Activated T-helper 2 cell treated with anti-CD3 and anti-CD28 coated beads, Interferon-gamma antibody, Interleukin-2, Interleukin-4, amounts not matched to agents 10 μg/mL and 5 μg/mL and 100 μg/mL, durations not matched to agents 14 hours and 24 hours and 36 hours (primary cell): ENCODE data around the gene RPS14. TPM values are rescaled to one million over a fixed set of nuclear protein-coding genes. Genes with fewer than 3 reads are reported as not detected.

Experiments
- DNase-seq: peaks from one replicate; pipeline ENCODE4 v3.0.0; 2021; ENCODE audit warnings: low spot score
- H3K27ac Mint-ChIP-seq: one replicate; pipeline ENCODE4 v1.8.0; 2021; ENCODE audit warnings: mixed read lengths
- H3K27me3 Mint-ChIP-seq: one replicate; pipeline ENCODE4 v1.8.0; 2021; ENCODE audit warnings: low read depth, mixed read lengths
- H3K36me3 Mint-ChIP-seq: one replicate; pipeline ENCODE4 v1.8.0; 2021; ENCODE audit warnings: low read depth, mixed read lengths
- H3K4me1 Mint-ChIP-seq: one replicate; pipeline ENCODE4 v1.8.0; 2021; ENCODE audit warnings: low read depth, mixed read lengths
- H3K4me3 Mint-ChIP-seq: one replicate; pipeline ENCODE4 v1.8.0; 2021; ENCODE audit warnings: low read depth, mild to moderate bottlenecking, moderate library complexity, mixed read lengths
- H3K9me3 Mint-ChIP-seq: one replicate; pipeline ENCODE4 v1.8.0; 2021; ENCODE audit warnings: mixed read lengths
- intact Hi-C: fragments of 100-400 bp; cut with micrococcal nuclease; formaldehyde crosslinking; loops from one replicate; pipeline ENCODE4 v1.15.1; 2023
- total RNA-seq: library from RNA; stranded (reverse); gene quantifications from 2 replicates; pipeline ENCODE4 v1.2.3, GENCODE V29; 2022

RPS14 gene
- total RNA-seq, 1 donor from 2014 or later = 2,552 TPM

DNA sequence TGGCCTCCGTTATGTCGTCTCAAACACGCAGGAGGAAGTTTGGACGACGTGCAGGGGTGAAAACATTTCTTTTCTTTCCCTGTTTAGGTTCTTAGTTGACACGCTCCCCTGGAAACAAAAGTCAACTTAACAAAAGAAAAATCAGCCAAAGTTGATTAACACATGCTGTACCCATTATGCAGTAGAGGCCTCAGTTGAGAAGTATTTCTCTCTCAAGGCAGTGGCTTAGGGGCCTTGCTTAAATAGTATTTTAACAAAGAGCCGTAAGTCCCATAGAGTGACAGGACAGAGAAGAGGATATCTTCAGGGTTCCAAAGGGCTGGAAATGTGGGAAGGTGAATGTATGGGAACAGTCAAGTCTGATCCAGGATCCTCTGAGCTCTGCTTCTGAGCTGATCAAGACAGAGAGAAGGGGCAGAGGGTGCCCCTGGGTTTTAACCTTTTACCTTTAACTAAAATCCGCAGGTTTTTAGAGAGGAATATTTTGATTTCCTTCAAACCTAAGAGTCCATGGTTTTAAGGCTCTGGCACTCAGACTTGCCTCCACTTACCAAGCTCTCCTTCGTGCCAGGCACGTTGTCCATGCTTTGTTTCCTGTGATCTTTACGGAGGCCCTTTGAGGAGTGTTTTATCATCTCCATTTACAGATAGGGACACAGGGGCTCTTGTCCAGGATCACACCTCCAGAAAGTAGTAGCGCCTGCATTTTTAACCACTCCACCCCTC, 36.2 kb downstream of the RPS14 start:
- peak overlapping the region; percentile 88 for H3K4me3 Mint-ChIP-seq
- no peaks in the 10 kb centered on the region for H3K27me3 Mint-ChIP-seq
- H3K36me3 Mint-ChIP-seq = peaks cover 18% of the 10 kb centered on the region
- H3K27ac Mint-ChIP-seq = peak overlapping the region; percentile 94
- no peaks in the 10 kb centered on the region for H3K9me3 Mint-ChIP-seq
- peaks cover 27% of the 10 kb centered on the region for H3K4me1 Mint-ChIP-seq
- DNase-seq = no peak
- intact Hi-C loops = loop anchor here (2.0 kb wide), 1 partner anchor 413 kb away; the partner anchor contains the start of genes HMGXB3 and TIGD6

DNA sequence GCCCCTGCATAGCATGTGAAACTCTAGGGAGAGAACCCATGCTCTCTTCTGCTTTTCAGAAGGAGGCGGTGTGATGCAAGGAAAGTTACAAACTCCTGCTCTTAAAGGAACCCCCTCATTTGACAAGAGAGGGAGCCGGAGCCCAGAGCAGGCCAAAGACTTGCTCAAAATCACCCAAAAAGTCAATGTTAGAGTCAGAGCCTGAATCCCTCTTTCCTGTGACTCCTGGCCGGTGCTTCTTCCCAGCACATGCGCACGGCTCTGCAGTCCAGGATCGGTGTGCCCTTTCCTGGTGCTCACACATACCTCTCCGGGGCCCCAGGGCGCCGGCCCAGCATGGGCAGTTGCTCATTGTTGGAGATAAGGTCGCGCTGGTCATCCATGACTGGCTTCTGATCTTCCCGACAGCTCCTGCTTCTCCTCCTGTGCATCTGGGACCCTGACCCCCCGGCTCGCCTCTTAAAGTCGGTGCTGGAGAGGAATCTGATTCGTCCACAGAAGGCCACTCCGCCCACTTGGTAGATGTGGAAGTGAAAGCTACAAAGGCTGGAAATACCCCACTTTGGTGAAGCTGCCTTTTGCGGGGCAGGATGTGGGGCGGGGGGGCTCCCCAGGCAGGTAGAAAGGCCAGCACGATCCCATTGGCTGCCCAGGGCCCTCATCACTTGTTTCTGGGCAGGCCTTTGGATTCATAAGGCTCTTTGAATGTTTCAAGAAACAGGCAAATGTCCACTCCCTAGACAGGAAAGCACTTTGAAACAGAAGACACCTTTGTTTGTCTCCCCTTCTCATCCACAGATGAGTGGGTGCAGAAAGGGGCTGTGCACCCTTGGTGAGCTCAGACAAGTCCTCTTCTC, 37.0 kb downstream of the RPS14 start, which contains the start of gene CD74:
Gene CD74, minus strand, starts transcription at position 592 of the 857 bp plus-strand sequence. Its CDS starts 161 bp downstream, at position 431.
- peak within 1 kb of the TSS; percentile 88 for H3K4me3 Mint-ChIP-seq
- DNase-seq = peak; percentile 90
- peak within 1 kb of the TSS; percentile 94 for H3K27ac Mint-ChIP-seq
- intact Hi-C loops = loop anchor here (1.0 to 2.0 kb wide), 4 partner anchors 24 to 412 kb away; partner anchors contain the start of genes HMGXB3, RPS14, TCOF1 and TIGD6
- no peaks in the 10 kb centered on the region for H3K27me3 Mint-ChIP-seq
- H3K4me1 Mint-ChIP-seq = peaks cover 27% of the 10 kb centered on the region
- H3K9me3 Mint-ChIP-seq = no peaks in the 10 kb centered on the region
- H3K36me3 Mint-ChIP-seq = peaks cover 19% of the 10 kb centered on the region

DNA sequence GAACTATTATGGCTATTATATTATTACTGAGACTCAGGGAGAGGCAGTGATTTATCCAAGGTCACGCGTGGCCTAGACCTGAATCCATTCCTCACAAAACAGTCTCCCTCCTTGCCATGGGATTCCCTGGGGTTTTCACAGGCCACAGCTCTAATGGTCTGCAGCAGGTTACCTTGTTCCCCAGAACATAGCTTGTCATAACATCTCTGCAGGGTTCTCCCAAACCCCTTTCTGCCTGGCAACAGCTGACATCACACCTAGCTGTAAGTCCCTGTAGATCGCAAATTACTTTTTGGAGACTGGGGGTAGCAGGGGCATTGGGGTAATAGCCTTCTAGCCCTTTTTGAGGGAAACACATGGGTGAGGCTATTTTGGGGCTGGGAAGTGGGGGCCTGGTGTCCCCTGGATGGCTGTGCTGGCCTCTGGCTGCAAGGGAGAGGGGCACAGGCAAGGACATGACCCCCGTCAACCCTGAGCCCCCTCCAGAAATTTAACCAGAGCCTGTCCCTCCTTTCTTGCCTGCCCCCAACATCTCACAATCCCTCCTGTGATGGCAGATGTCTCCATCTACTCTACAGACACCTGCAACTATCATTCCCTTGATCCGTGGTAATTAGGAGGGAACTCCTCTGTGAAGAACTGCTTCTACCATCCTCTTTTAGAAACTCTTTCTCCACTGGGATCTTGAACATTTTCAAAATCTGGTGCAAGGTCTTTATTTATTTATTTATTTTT, 38.1 kb downstream of the RPS14 start:
- intact Hi-C loops = no loop called here
- H3K4me1 Mint-ChIP-seq = peaks cover 27% of the 10 kb centered on the region
- H3K36me3 Mint-ChIP-seq = peaks cover 25% of the 10 kb centered on the region
- H3K9me3 Mint-ChIP-seq = no peaks in the 10 kb centered on the region
- peak overlapping the region; percentile 94 for H3K27ac Mint-ChIP-seq
- peak overlapping the region; percentile 88 for H3K4me3 Mint-ChIP-seq
- peak; percentile 67 for DNase-seq
- H3K27me3 Mint-ChIP-seq = no peaks in the 10 kb centered on the region

DNA sequence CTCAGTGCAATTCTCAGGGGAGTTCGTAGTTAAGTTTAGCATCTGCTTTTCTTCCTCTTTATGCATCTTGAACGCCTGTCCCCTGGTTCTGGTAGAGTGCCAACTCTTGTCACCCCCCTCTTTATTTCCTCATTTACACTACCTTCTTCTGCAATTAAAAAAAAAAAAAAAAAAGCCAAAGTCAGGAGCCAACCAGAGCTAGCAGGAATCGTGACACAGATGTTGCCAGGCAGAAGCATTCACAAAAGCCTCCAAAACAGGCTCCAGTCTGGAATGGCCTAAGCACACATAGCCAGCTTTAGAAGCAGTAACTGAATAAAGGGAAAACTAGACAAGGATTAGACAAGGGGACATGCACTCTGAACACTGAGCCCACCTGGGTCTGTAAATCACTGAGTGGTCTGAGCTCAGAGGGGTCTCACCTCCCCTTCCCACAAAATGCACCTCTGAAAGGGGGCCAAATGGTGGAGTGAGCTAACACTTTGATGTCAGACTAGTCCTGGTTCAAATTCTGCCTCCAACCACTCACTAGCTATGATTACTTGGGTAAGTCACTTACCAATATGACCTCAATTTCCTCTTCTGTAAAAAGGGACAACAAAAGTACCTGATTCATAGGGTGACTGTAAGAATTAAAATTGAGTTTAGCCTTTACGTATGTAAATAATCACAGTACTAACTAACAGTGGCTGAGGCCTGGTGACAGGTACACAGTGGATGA, 38.9 kb downstream of the RPS14 start:
- DNase-seq = peak; percentile 35
- Mint-ChIP-seq H3K4me3 (peak overlapping the region; percentile 88), H3K27me3 (no peaks in the 10 kb centered on the region), H3K36me3 (peaks cover 30% of the 10 kb centered on the region), H3K9me3 (no peaks in the 10 kb centered on the region), H3K4me1 (peaks cover 27% of the 10 kb centered on the region), H3K27ac (peak overlapping the region; percentile 94)
- intact Hi-C loops = no loop called here

DNA sequence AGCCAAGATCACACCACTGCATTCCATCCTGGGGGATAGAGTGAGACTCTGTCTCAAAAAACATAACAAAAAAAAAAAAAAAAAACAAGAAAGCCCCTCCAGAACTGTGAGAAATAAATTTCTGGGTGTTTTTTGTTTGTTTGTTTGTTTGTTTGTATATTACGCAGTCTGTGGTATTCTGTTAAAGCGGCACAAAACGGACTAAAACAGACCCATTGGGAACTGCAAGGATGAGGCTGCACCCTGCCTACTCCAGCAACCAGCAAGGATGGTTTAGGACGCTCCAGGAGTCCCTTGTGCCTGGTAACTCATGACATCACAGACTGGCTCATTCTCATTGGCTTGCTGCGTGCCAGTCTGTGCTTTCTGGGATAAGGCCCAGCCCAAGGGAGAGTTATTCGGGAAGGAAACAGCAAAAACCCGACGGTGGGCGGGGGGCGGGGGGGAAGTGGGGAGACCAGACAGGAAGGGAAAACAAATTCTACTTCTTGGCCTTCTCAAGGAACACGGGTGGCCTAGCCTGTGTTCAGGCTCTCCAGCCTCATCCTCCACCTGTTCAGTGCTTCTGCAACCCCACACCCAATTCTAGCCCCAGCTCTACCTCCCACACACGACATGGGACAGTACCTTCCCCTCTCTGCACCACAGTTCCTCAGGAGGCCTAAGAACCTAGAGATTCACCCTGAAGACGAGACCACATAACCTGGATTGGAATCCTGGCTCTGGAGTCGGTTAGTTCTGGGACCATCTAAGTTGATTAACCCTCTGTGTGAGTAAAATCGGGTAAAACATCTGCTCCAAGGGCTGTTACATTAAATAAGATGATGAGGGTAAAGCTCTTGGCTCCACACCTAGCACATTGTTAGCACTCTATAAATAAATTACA, 39.7 kb downstream of the RPS14 start:
- Mint-ChIP-seq H3K36me3 (peaks cover 33% of the 10 kb centered on the region), H3K4me3 (peak overlapping the region; percentile 88), H3K4me1 (peaks cover 27% of the 10 kb centered on the region), H3K27me3 (no peaks in the 10 kb centered on the region), H3K27ac (peak overlapping the region; percentile 94), H3K9me3 (no peaks in the 10 kb centered on the region)
- intact Hi-C loops = no loop called here
- DNase-seq = peak; percentile 43

DNA sequence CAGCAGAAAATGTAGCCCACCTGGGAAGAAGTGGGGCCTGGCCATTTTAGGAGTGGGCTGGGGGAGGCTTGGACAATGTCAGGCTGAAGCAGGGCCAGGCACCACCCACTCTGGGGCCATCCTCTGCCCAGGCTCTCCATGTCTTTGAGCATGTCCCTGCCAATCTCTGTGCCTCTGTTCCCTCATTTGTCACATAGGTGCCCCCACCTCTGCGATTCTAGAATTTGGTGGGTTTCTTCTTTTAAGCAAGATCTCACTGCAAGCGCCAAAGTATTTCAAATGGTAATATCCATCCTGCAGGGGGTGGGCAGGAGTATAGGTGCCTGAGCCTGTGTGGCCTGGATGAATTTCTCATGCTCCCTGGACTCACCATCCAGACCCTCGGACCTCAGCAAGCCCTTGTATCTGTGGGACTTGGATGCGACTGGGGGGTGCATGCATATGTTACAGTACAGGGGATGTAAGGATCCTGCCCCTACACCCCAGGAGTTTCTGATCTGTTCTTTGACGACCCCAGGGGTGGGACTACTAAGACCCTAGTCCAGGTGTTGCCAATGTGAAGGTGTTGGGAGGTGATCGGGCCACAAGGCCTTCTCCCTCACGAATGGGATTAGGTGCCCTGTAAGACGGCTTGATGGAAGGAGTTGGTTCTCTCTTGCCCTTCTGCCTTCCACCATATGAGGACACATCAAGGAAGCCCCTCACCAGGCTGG, 41.2 kb downstream of the RPS14 start:
- DNase-seq = no peak
- H3K36me3 Mint-ChIP-seq = peaks cover 42% of the 10 kb centered on the region
- intact Hi-C loops = no loop called here
- no peaks in the 10 kb centered on the region for H3K27me3 Mint-ChIP-seq
- no peaks in the 10 kb centered on the region for H3K9me3 Mint-ChIP-seq
- peaks cover 24% of the 10 kb centered on the region for H3K4me1 Mint-ChIP-seq
- H3K4me3 Mint-ChIP-seq = no peak overlapping the region
- no peak overlapping the region for H3K27ac Mint-ChIP-seq

DNA sequence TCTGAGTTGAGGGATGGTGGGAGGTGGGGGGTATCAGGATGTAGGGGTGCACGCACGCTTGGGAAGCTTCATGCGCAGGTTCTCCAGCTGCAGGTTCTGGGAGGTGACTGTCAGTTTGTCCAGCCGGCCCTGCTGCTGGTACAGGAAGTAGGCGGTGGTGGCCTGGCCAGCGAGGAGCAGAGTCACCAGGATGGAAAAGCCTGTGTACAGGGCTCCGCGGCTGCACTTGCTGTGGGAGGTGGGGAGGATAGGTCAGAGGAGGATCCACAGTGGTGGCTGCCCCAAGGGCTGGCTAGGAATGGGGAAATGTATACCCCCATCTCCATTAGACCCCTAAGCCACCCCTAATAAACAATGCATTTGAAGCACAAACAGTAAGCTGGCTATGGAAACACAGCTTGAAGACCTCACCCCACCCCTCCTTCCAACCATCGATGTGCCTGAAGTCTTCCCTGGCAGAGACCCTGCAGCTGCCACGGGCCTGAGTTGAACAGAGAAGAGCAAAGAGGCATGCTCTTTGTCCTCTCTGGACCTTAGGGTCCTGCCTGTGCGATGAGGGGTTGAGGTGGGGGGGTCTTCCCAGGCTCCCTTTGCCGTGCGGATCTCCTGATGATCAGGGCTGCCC, 42.3 kb downstream of the RPS14 start:
- Mint-ChIP-seq H3K27ac (no peak overlapping the region), H3K9me3 (no peaks in the 10 kb centered on the region), H3K36me3 (peaks cover 46% of the 10 kb centered on the region), H3K4me1 (peaks cover 17% of the 10 kb centered on the region), H3K27me3 (no peaks in the 10 kb centered on the region), H3K4me3 (no peak overlapping the region)
- intact Hi-C loops = no loop called here
- DNase-seq = no peak

DNA sequence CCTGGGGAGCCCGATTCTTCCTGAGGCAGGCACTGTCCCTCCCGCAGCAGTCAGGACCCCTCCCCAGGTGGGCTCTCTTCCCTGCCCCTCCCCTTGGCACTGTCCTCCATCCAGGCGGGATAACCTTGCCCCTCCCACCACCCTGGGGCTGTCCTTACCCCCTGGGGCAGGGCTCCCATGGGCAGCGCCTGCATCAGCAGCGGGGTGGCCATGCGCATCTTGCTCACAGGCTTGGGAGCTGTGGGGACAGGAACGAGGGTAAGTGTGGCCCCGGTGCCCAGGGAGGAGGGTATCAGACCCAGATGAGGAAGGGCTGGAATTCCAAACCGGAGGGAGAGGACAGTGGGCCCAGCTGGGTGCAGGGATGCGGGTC, 42.8 kb downstream of the RPS14 start:
- Mint-ChIP-seq H3K36me3 (peaks cover 51% of the 10 kb centered on the region), H3K4me1 (peaks cover 17% of the 10 kb centered on the region), H3K9me3 (no peaks in the 10 kb centered on the region), H3K27me3 (no peaks in the 10 kb centered on the region), H3K4me3 (no peak overlapping the region), H3K27ac (no peak overlapping the region)
- DNase-seq = no peak
- intact Hi-C loops = no loop called here

DNA sequence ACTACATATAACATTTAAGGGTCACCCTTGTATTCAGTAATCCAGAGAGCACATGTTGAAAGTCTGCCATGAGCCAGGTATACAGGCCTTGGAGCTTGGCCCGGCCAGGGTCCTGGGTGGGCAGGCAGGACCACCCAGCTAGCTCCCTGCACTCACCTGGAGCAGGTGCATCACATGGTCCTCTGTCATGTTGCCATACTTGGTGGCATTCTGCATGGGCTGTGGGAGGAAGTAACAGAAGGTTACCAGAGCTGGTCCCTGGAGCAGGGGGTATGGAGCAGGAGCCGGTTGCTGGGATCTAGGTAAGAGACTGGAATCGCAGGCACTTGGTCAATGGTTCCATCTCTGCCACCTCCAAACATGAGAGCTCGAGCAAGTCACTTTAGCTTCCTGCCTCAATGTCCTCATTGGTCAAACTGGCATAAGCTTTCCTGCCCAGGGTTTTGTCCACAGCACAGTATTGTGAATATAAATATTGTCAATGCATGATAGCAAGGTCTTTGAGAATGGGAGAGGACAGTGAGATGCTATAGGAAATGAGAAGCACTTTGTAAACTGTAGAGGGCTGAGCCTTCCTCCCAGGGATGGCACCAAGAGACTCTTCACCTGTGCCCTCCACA, 43.3 kb downstream of the RPS14 start:
- Mint-ChIP-seq H3K36me3 (peaks cover 56% of the 10 kb centered on the region), H3K9me3 (no peaks in the 10 kb centered on the region), H3K27ac (no peak overlapping the region), H3K4me3 (no peak overlapping the region), H3K27me3 (no peaks in the 10 kb centered on the region), H3K4me1 (peaks cover 18% of the 10 kb centered on the region)
- intact Hi-C loops = no loop called here
- no peak for DNase-seq

DNA sequence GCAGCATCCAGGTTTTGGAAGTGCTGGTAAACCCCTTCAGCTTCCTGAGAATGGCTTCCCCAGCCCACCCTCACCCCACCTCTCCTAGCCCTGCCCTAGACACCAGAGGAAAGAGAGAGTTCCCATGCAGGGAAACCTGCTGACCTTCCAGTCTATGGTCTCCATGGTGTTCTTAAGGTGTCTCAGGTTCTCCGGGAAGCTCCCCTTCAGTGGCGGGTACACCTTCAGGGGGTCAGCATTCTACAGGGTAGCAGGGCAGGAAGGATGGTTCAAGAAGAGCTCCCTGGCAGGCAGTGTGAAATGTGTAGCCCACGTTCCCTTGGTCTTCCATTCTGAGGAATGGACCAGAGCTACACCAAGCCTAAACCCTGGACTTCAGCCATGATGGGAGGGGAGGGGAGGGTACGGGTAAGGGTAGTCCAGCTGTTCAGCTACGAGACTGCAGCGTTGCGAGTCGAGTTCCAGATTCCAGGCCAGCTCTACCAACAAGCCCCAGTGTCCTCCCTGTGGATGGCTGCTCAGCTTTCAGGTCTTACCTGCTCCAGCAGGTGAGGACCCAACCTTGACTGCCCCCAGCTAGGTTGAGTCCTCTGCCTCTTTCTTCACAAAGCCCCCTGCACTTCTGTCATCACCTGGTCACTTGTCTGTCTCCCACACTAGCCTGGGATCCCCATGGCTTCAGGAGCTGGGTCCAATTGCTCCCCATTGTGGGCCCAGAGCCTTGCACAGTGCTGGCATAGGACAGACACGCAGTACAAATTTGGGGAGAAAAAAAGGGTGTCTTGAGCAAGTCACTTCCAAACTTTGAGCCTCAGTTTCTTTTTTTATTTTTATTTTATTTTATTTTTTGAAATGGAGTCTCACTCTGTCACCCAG, 44.4 kb downstream of the RPS14 start:
- H3K36me3 Mint-ChIP-seq = peaks cover 60% of the 10 kb centered on the region

More for the DNA sequence above, 44.4 kb downstream of the RPS14 start:
- Mint-ChIP-seq H3K27me3 (no peaks in the 10 kb centered on the region), H3K4me3 (no peak overlapping the region), H3K27ac (no peak overlapping the region), H3K4me1 (peaks cover 13% of the 10 kb centered on the region), H3K9me3 (no peaks in the 10 kb centered on the region)
- intact Hi-C loops = no loop called here
- DNase-seq = no peak
